GM12892 (cell line): ENCODE measurements around the gene FBXO11.

ENCODE experiments used
- POLR2A ChIP-seq: IDR thresholded peaks from 2 replicates; pipeline ENCODE4 v1.6.1; 2011; ENCODE audit warnings: low read depth, low read length, control low read depth
- POLR2AphosphoS5 ChIP-seq: IDR thresholded peaks from 2 replicates; pipeline ENCODE4 v1.6.1; 2011; ENCODE audit warnings: low read depth, low read length, control low read depth
- TAF1 ChIP-seq: IDR thresholded peaks from 2 replicates; pipeline ENCODE4 v1.6.1; 2011; ENCODE audit warnings: low read depth, mild to moderate bottlenecking, control low read depth, low read length, borderline replicate concordance

GRCh38 chr2:47747878-47748277 lies 158.4 kb downstream of the FBXO11 start:
- TF ChIP-seq POLR2A (no peak), POLR2AphosphoS5 (no peak), TAF1 (no peak)
